Type B pancreatic cell (in vitro differentiated cells): ENCODE results near the gene OGT. TPM values are rescaled to one million over a fixed set of nuclear protein-coding genes. Genes with fewer than 3 reads are reported as not detected.
"Not testable (repeated sequence)": the region's sequence is repeated elsewhere in the genome, so short reads cannot be mapped to it uniquely, and the experiment has no call there.

Source experiments
- DNase-seq: peaks from one replicate; pipeline ENCODE4 v3.0.0; 2021; ENCODE audit warnings: mixed read lengths; ENCODE audit not compliant: unreplicated experiment; ENCODE audit errors: extremely low spot score
- H3K27ac Mint-ChIP-seq: 2 replicates; pipeline ENCODE4 v1.8.0; 2021; ENCODE audit warnings: mild to moderate bottlenecking, mixed read lengths
- H3K27me3 Mint-ChIP-seq: 2 replicates; pipeline ENCODE4 v1.8.0; 2021; ENCODE audit warnings: mixed read lengths
- H3K36me3 Mint-ChIP-seq: 2 replicates; pipeline ENCODE4 v1.8.0; 2021; ENCODE audit warnings: mixed read lengths
- H3K4me1 Mint-ChIP-seq: one replicate; pipeline ENCODE4 v1.8.0; 2021; ENCODE audit warnings: mixed read lengths; ENCODE audit not compliant: unreplicated experiment
- H3K4me3 Mint-ChIP-seq: 2 replicates; pipeline ENCODE4 v1.8.0; 2021; ENCODE audit warnings: mild to moderate bottlenecking, mixed read lengths
- H3K9me3 Mint-ChIP-seq: 2 replicates; pipeline ENCODE4 v1.8.0; 2021; ENCODE audit warnings: mixed read lengths
- CTCF ChIP-seq: fragments of 200-600 bp; sonication (generic); conservative IDR thresholded peaks from 2 replicates; pipeline ENCODE4 v1.5.0; 2021; ENCODE audit warnings: antibody characterized with exemption, mild to moderate bottlenecking
- long read RNA-seq: library from polyadenylated mRNA; unstranded; transcript quantifications from one replicate; pipeline ENCODE4 v2.0.0, GENCODE V29; 2020
- total RNA-seq: library from RNA; stranded (reverse); gene quantifications from 2 replicates; pipeline ENCODE4 v1.2.1, GENCODE V29; 2021; ENCODE audit warnings: low replicate concordance

OGT gene
- total RNA-seq: 121 and 180 TPM in 2 replicates
- long read RNA-seq, full-length matches to known transcripts: 38 of 63 reads
- long read RNA-seq, partial matches to known transcripts: 25 of 63 reads
- long read RNA-seq, other reads (novel, unspliced or antisense): 0 of 63 reads

- Mint-ChIP-seq H3K4me3 (peak within 1 kb of the TSS; percentile 91), H3K27ac (peak within 1 kb of the TSS; percentile 92), H3K4me1 (peaks cover 9% of the 10 kb centered on the region), H3K9me3 (peaks cover 6% of the 10 kb centered on the region), H3K27me3 (no peaks in the 10 kb centered on the region), H3K36me3 (peaks cover 4% of the 10 kb centered on the region)
- TF ChIP-seq CTCF: no peak
- peak; percentile 89 for DNase-seq
These were observed at the start of gene OGT for GRCh38 chrX:71532753-71533425. Gene OGT, plus strand, starts transcription at chrX:71533104. Its CDS starts 196 bp downstream, at chrX:71533300.

GRCh38 chrX:71487814-71488213 is 45.1 kb upstream of the OGT start:
- Mint-ChIP-seq H3K27ac (no peak overlapping the region), H3K9me3 (no peaks in the 10 kb centered on the region), H3K36me3 (no peaks in the 10 kb centered on the region), H3K4me1 (no peaks in the 10 kb centered on the region), H3K4me3 (no peak overlapping the region), H3K27me3 (no peaks in the 10 kb centered on the region)
- DNase-seq: no peak
- TF ChIP-seq CTCF: no peak

- no peak for DNase-seq
- H3K4me3 Mint-ChIP-seq: no peak overlapping the region
- no peak overlapping the region for H3K27ac Mint-ChIP-seq
- no peak for TF ChIP-seq CTCF
- H3K4me1 Mint-ChIP-seq: no peaks in the 10 kb centered on the region
- H3K9me3 Mint-ChIP-seq: no peaks in the 10 kb centered on the region
- no peaks in the 10 kb centered on the region for H3K27me3 Mint-ChIP-seq
- no peaks in the 10 kb centered on the region for H3K36me3 Mint-ChIP-seq
These were observed 43.4 kb upstream of the OGT start for GRCh38 chrX:71489540-71489939.

- no peak for DNase-seq
- Mint-ChIP-seq H3K27me3 (no peaks in the 10 kb centered on the region), H3K4me1 (no peaks in the 10 kb centered on the region), H3K27ac (no peak overlapping the region), H3K36me3 (no peaks in the 10 kb centered on the region), H3K4me3 (no peak overlapping the region), H3K9me3 (no peaks in the 10 kb centered on the region)
- no peak for TF ChIP-seq CTCF
These were observed 40.5 kb upstream of the OGT start for GRCh38 chrX:71492231-71493065.

- no peak for DNase-seq
- H3K27ac Mint-ChIP-seq: no peak overlapping the region
- TF ChIP-seq CTCF: no peak
- no peaks in the 10 kb centered on the region for H3K27me3 Mint-ChIP-seq
- no peak overlapping the region for H3K4me3 Mint-ChIP-seq
- H3K4me1 Mint-ChIP-seq: no peaks in the 10 kb centered on the region
- no peaks in the 10 kb centered on the region for H3K9me3 Mint-ChIP-seq
- H3K36me3 Mint-ChIP-seq: no peaks in the 10 kb centered on the region
These were observed 39.7 kb upstream of the OGT start for GRCh38 chrX:71493111-71493613.

- DNase-seq, H3K36me3 Mint-ChIP-seq, H3K4me3 Mint-ChIP-seq, H3K4me1 Mint-ChIP-seq, H3K9me3 Mint-ChIP-seq, H3K27me3 Mint-ChIP-seq, H3K27ac Mint-ChIP-seq: not testable (repeated sequence)
These were observed 36.9 kb upstream of the OGT start for GRCh38 chrX:71495979-71496378.
